Esophagus squamous epithelium (tissue), 5 donors: Measurements from ENCODE around the gene DAND5. TPM values are rescaled to one million over a fixed set of nuclear protein-coding genes. Genes with fewer than 3 reads are reported as not detected.

Experiments used
- DNase-seq: peaks from one replicate; lab custom pipeline; 2025; lab: John Stamatoyannopoulos, UW
- H3K27ac ChIP-seq, 4 donors: fragments of 200-600 bp; sonication (generic); one replicate each; pipeline ENCODE4 v1.5.1; 2016 to 2019; ENCODE audit warnings: mild to moderate bottlenecking in 1 of 4
- H3K27me3 ChIP-seq, 4 donors: fragments of 200-600 bp; sonication (generic); 1 replicate in 3 of 4; 2 replicates in 1 of 4; pipeline versions ENCODE4 v1.5.1 to v1.6.0; 2017 to 2021; ENCODE audit warnings: antibody characterized with exemption in 1 of 4
- H3K36me3 ChIP-seq, 3 donors: fragments of 200-600 bp; sonication (generic); one replicate each; pipeline ENCODE4 v1.5.1; 2016 to 2019
- H3K4me1 ChIP-seq, 3 donors: fragments of 200-600 bp; sonication (generic); one replicate each; pipeline ENCODE4 v1.5.1; 2017 to 2019
- H3K4me3 ChIP-seq, 4 donors: fragments of 200-600 bp; sonication (generic); 1 replicate in 3 of 4; 2 replicates in 1 of 4; pipeline ENCODE4 v1.5.1; 2016 to 2019; ENCODE audit warnings: mild to moderate bottlenecking in 2 of 4, moderate library complexity in 1 of 4
- H3K9me3 ChIP-seq, 3 donors: fragments of 200-600 bp; sonication (generic); one replicate each; pipeline ENCODE4 v1.5.1; 2016 to 2019
- POLR2A ChIP-seq, 4 donors: fragments of 450-650 bp; IDR thresholded peaks; one replicate each; pipeline ENCODE4 v1.6.1; 2017; ENCODE audit warnings: antibody characterized with exemption in 4 of 4, mild to moderate bottlenecking in 4 of 4, moderate library complexity in 3 of 4
- WGBS, 2 donors: methylation state at CpG; one replicate each; pipeline ENCODE4 v1.1.5; 2018; 5-methylcytosine and 5-hydroxymethylcytosine counted together
- intact Hi-C: fragments of 100-400 bp; cut with DNase I; formaldehyde crosslinking; loops from one replicate; pipeline ENCODE4 v1.15.0; 2022
- total RNA-seq, 4 donors: library from RNA; depleted of rRNA; stranded (reverse); fragments of >200 nt; gene quantifications; one replicate each; pipeline ENCODE4 v1.1.0, GENCODE V29; 2016
- TF ChIP-seq, protein P1 (sequence below), 6 experiments: fragments of 450-650 bp in 4 of 6; fragments of 200-600 bp in 2 of 6; sonication (generic) in 2 of 6; IDR thresholded peaks; one replicate each; pipeline ENCODE4 v1.5.1; 2016 to 2019; ENCODE audit warnings: antibody characterized with exemption in 6 of 6, mild to moderate bottlenecking in 4 of 6, moderate library complexity in 4 of 6
- donor health status: DM: yes; HTN: yes; CAD: no.

DAND5 gene
- total RNA-seq, 4 donors from 2014 or later: not detected

GRCh38 chr19:12939975-12940423, 29.4 kb upstream of the DAND5 start:
- Histone ChIP-seq H3K27ac (peak overlapping the region; percentile 25 to 98 (median 97)), H3K4me1 (peaks cover 33 to 70% (median 36%) of the 10 kb centered on the region in 3 donors), H3K36me3 (peaks cover 23 to 56% (median 35%) of the 10 kb centered on the region in 3 donors), H3K9me3 (no peaks in the 10 kb centered on the region), H3K4me3 (peak overlapping the region in 3 of 4 donors; percentile 97 to 99 (median 98)), H3K27me3 (no peaks in the 10 kb centered on the region)
- intact Hi-C loops: no loop called here
- no peak for DNase-seq
- WGBS, 2 donors: 33 to 39% methylated on average over 4 to 6 of the region's 10 CpGs
- TF ChIP-seq, protein P1, sequence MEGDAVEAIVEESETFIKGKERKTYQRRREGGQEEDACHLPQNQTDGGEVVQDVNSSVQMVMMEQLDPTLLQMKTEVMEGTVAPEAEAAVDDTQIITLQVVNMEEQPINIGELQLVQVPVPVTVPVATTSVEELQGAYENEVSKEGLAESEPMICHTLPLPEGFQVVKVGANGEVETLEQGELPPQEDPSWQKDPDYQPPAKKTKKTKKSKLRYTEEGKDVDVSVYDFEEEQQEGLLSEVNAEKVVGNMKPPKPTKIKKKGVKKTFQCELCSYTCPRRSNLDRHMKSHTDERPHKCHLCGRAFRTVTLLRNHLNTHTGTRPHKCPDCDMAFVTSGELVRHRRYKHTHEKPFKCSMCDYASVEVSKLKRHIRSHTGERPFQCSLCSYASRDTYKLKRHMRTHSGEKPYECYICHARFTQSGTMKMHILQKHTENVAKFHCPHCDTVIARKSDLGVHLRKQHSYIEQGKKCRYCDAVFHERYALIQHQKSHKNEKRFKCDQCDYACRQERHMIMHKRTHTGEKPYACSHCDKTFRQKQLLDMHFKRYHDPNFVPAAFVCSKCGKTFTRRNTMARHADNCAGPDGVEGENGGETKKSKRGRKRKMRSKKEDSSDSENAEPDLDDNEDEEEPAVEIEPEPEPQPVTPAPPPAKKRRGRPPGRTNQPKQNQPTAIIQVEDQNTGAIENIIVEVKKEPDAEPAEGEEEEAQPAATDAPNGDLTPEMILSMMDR (IDR thresholded peaks at IDR 0.05): no peak
- TF ChIP-seq POLR2A (IDR thresholded peaks at IDR 0.05): no peak

GRCh38 chr19:12940897-12941296, 28.5 kb upstream of the DAND5 start:
- H3K9me3 ChIP-seq: no peaks in the 10 kb centered on the region
- WGBS, 2 donors: 44 to 59% methylated on average over 2 of the region's 2 CpGs
- DNase-seq: no peak
- H3K4me3 ChIP-seq: peak overlapping the region in 1 of 4 donors; percentile 97
- intact Hi-C loops: no loop called here
- H3K27me3 ChIP-seq: no peaks in the 10 kb centered on the region
- no peak for TF ChIP-seq POLR2A (IDR thresholded peaks at IDR 0.05)
- TF ChIP-seq, protein P1 (IDR thresholded peaks at IDR 0.05): no peak
- peak overlapping the region in 2 of 4 donors; percentile 98 for H3K27ac ChIP-seq
- H3K4me1 ChIP-seq: peaks cover 35 to 75% (median 39%) of the 10 kb centered on the region in 3 donors
- peaks cover 23 to 58% (median 35%) of the 10 kb centered on the region in 3 donors for H3K36me3 ChIP-seq

GRCh38 chr19:12943437-12944044, 25.8 kb upstream of the DAND5 start:
- H3K4me1 ChIP-seq: peaks cover 39 to 89% (median 51%) of the 10 kb centered on the region in 3 donors
- peak overlapping the region in 2 of 4 donors; percentile 25 to 98 for H3K27ac ChIP-seq
- H3K9me3 ChIP-seq: no peaks in the 10 kb centered on the region
- intact Hi-C loops: no loop called here
- peaks cover 32 to 70% (median 46%) of the 10 kb centered on the region in 3 donors for H3K36me3 ChIP-seq
- no peak for TF ChIP-seq POLR2A (IDR thresholded peaks at IDR 0.05)
- TF ChIP-seq, protein P1 (IDR thresholded peaks at IDR 0.05): no peak
- WGBS, 2 donors: 63 to 69% methylated on average over 17 of the region's 18 CpGs
- DNase-seq: no peak
- no peak overlapping the region for H3K4me3 ChIP-seq
- no peaks in the 10 kb centered on the region for H3K27me3 ChIP-seq

GRCh38 chr19:12944104-12944674, 25.2 kb upstream of the DAND5 start:
- Histone ChIP-seq H3K36me3 (peaks cover 39 to 76% (median 52%) of the 10 kb centered on the region in 3 donors), H3K4me3 (no peak overlapping the region), H3K9me3 (no peaks in the 10 kb centered on the region), H3K27me3 (no peaks in the 10 kb centered on the region), H3K27ac (peak overlapping the region; percentile 98 to 100 (median 99)), H3K4me1 (peaks cover 39 to 92% (median 51%) of the 10 kb centered on the region in 3 donors)
- DNase-seq: no peak
- WGBS, 2 donors: 37 to 65% methylated on average over 2 of the region's 2 CpGs
- no peak for TF ChIP-seq POLR2A (IDR thresholded peaks at IDR 0.05)
- TF ChIP-seq, protein P1 (IDR thresholded peaks at IDR 0.05): no peak
- intact Hi-C loops: no loop called here
